Gastrocnemius medialis (tissue), 4 donors: ENCODE measurements around the gene RAB40C.

Source experiments
- CTCF ChIP-seq, 5 experiments: fragments of 450-650 bp in 3 of 5; fragments of 200-600 bp in 2 of 5; sonication (generic) in 2 of 5; IDR thresholded peaks in 4 of 5; conservative IDR thresholded peaks in 1 of 5; 1 replicate in 4 of 5; 2 replicates in 1 of 5; pipeline ENCODE4 v1.5.1; 2016 to 2019; ENCODE audit warnings: antibody characterized with exemption in 5 of 5, mild to moderate bottlenecking in 3 of 5, moderate library complexity in 3 of 5
- POLR2A ChIP-seq, 2 donors: fragments of 450-650 bp; IDR thresholded peaks; one replicate each; pipeline ENCODE4 v1.6.1; 2017; ENCODE audit warnings: antibody characterized with exemption in 2 of 2, mild to moderate bottlenecking in 2 of 2, moderate library complexity in 2 of 2

GRCh38 chr16:546909-547770 is 42.7 kb upstream of the RAB40C start:
- peak in 4 of 5 experiments; percentile 42 to 63 (median 54) for TF ChIP-seq CTCF (IDR thresholded peaks at IDR 0.05 in 4 of 5, conservative IDR thresholded peaks at IDR 0.05 in 1 of 5)
- no peak for TF ChIP-seq POLR2A (IDR thresholded peaks at IDR 0.05)
